DND-41 (cell line): ENCODE data around the gene C16orf95.

Experiments used
- ATAC-seq: fragments of 200-7000 bp; cut with Tn5 transposase; 3 replicates; pipeline ENCODE4 v1.9.1; 2021; ENCODE audit warnings: low read depth; ENCODE audit not compliant: insufficient read depth
- DNase-seq: peaks from one replicate; pipeline ENCODE4 v3.0.0-alpha.2; 2020
- H2AFZ ChIP-seq: 2 replicates; pipeline ENCODE4 v1.6.0; 2012; ENCODE audit warnings: low read depth, low read length
- H3K27ac ChIP-seq: 2 replicates; pipeline ENCODE4 v1.5.1; 2012; ENCODE audit warnings: low read length, inconsistent platforms
- H3K27me3 ChIP-seq: fragments of 200-600 bp; sonication (generic); 2 replicates; pipeline ENCODE4 v1.6.0; 2012; ENCODE audit warnings: low read length, mild to moderate bottlenecking, inconsistent platforms; ENCODE audit not compliant: insufficient read depth, poor library complexity
- H3K36me3 ChIP-seq: 2 replicates; pipeline ENCODE4 v1.5.1; 2012; ENCODE audit warnings: low read length, inconsistent platforms; ENCODE audit not compliant: insufficient read depth
- H3K4me1 ChIP-seq: 2 replicates; pipeline ENCODE4 v1.5.1; 2012; ENCODE audit warnings: mild to moderate bottlenecking, low read length; ENCODE audit not compliant: insufficient read depth
- H3K4me2 ChIP-seq: 2 replicates; pipeline ENCODE4 v1.6.0; 2012; ENCODE audit warnings: mild to moderate bottlenecking, moderate library complexity, low read length, inconsistent platforms; ENCODE audit not compliant: insufficient read depth
- H3K4me3 ChIP-seq, 2 experiments: fragments of 200-600 bp in 1 of 2; shearing (Covaris generic) in 1 of 2; 2 replicates each; pipeline ENCODE4 v1.5.1; 2012 to 2016; ENCODE audit warnings: inconsistent platforms in 2 of 2, low read length in 2 of 2, mild to moderate bottlenecking in 2 of 2, low read depth in 1 of 2, moderate library complexity in 1 of 2
- H3K79me2 ChIP-seq: 2 replicates; pipeline ENCODE4 v1.6.0; 2012; ENCODE audit warnings: low read length, inconsistent platforms; ENCODE audit not compliant: insufficient read depth
- H3K9ac ChIP-seq: 2 replicates; pipeline ENCODE4 v1.6.0; 2012; ENCODE audit warnings: low read depth, mild to moderate bottlenecking, inconsistent platforms, low read length, moderate library complexity
- H3K9me3 ChIP-seq: 2 replicates; pipeline ENCODE4 v1.5.1; 2012; ENCODE audit warnings: low read length, moderate library complexity, mild to moderate bottlenecking, inconsistent platforms; ENCODE audit not compliant: insufficient read depth, severe bottlenecking
- H4K20me1 ChIP-seq: 2 replicates; pipeline ENCODE4 v1.6.0; 2012; ENCODE audit warnings: low read length; ENCODE audit not compliant: insufficient read depth
- EZH2 ChIP-seq: IDR thresholded peaks from 3 replicates; pipeline ENCODE4 v1.6.1; 2012; ENCODE audit warnings: borderline replicate concordance, low read depth, mild to moderate bottlenecking, moderate library complexity, low read length, inconsistent platforms; ENCODE audit not compliant: severe bottlenecking
- TF ChIP-seq, protein P1 (sequence below): IDR thresholded peaks from 2 replicates; pipeline ENCODE4 v1.5.1; 2012; ENCODE audit warnings: borderline replicate concordance, low read length, moderate library complexity, mild to moderate bottlenecking; ENCODE audit not compliant: poor library complexity, severe bottlenecking; ENCODE audit errors: extremely low read depth

C16orf95 gene

DNA sequence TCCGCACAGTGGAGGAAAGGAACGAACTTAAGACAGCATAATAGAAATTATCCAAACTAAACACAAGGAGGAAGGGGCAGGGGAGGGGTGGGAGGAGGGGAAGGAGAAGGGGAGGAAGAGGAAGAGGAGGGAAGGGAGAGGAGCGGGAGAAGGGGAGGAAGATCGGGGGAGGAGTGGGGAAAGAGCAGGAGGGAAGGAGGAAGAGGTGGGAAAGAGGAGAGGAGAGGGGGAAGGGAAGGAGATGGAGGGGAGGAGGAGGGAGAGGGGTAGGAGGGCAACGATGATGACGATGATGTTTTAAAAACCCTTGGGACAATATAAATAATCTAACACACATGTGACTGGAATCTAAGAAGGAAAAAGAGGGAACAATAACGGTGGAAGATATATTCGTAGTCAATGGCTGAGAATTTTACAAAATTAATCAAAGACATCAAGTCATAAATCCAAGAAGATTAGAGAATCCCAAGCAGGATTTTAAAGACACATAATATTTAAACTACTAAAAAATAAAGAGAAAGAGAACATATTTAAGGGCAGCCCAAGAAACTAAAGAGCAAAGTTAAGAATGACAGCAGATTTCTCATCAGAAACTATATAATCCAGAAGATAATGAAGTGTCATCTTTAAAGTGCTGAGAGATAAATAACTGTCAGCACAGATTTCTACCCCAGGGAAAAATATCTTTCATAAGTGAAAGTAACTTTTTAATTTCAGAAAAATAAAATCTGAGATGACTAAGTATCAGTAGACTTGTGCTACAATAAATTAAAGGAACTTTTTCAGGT, 30.2 kb downstream of the C16orf95 start:
- DNase-seq (no peak), ATAC-seq (no peak)
- TF ChIP-seq EZH2: no peak
- TF ChIP-seq, protein P1, sequence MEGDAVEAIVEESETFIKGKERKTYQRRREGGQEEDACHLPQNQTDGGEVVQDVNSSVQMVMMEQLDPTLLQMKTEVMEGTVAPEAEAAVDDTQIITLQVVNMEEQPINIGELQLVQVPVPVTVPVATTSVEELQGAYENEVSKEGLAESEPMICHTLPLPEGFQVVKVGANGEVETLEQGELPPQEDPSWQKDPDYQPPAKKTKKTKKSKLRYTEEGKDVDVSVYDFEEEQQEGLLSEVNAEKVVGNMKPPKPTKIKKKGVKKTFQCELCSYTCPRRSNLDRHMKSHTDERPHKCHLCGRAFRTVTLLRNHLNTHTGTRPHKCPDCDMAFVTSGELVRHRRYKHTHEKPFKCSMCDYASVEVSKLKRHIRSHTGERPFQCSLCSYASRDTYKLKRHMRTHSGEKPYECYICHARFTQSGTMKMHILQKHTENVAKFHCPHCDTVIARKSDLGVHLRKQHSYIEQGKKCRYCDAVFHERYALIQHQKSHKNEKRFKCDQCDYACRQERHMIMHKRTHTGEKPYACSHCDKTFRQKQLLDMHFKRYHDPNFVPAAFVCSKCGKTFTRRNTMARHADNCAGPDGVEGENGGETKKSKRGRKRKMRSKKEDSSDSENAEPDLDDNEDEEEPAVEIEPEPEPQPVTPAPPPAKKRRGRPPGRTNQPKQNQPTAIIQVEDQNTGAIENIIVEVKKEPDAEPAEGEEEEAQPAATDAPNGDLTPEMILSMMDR: no peak
- Histone ChIP-seq H4K20me1 (no peaks in the 10 kb centered on the region), H3K27me3 (no peaks in the 10 kb centered on the region), H2AFZ (no peak overlapping the region), H3K9ac (no peak overlapping the region), H3K9me3 (no peaks in the 10 kb centered on the region), H3K4me2 (no peak overlapping the region), H3K36me3 (no peaks in the 10 kb centered on the region), H3K27ac (no peak overlapping the region), H3K4me1 (no peaks in the 10 kb centered on the region), H3K79me2 (no peaks in the 10 kb centered on the region), H3K4me3 (no peak overlapping the region)

DNA sequence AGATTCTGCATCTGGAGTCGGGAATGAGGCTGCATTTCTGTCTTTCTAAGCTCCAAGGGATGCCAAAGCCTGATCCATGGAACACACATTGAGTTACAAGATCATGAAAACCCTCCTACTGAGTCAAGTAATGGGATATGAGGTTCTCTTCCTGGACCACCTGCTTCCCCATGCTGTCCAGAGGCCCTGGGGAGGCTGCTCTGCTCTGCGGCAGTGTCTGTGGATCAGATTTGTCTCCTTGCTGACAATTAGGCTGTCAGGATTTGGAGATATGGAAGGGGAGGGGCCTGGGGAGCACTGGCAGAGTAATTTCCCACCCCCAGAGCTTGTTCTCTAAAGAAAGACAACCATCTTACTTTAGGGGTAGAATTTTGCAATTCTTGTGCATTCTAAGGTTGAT, 33.0 kb downstream of the C16orf95 start:
- H3K27me3 ChIP-seq: no peaks in the 10 kb centered on the region
- H3K9ac ChIP-seq: no peak overlapping the region
- TF ChIP-seq, protein P1: no peak
- TF ChIP-seq EZH2: no peak
- no peak for DNase-seq
- H3K4me1 ChIP-seq: no peaks in the 10 kb centered on the region
- H3K9me3 ChIP-seq: no peaks in the 10 kb centered on the region
- H3K79me2 ChIP-seq: no peaks in the 10 kb centered on the region
- no peak overlapping the region for H3K27ac ChIP-seq
- H3K4me3 ChIP-seq: no peak overlapping the region
- no peak overlapping the region for H3K4me2 ChIP-seq
- no peak overlapping the region for H2AFZ ChIP-seq
- H4K20me1 ChIP-seq: no peaks in the 10 kb centered on the region
- no peak for ATAC-seq
- H3K36me3 ChIP-seq: no peaks in the 10 kb centered on the region

- no peaks in the 10 kb centered on the region for H4K20me1 ChIP-seq
- H2AFZ ChIP-seq: no peak overlapping the region
- no peak overlapping the region for H3K4me3 ChIP-seq
- no peaks in the 10 kb centered on the region for H3K4me1 ChIP-seq
- DNase-seq (no peak), ATAC-seq (no peak)
- H3K9ac ChIP-seq: no peak overlapping the region
- no peak overlapping the region for H3K4me2 ChIP-seq
- TF ChIP-seq EZH2: no peak
- TF ChIP-seq, protein P1: no peak
- no peaks in the 10 kb centered on the region for H3K79me2 ChIP-seq
- H3K27me3 ChIP-seq: no peaks in the 10 kb centered on the region
- H3K27ac ChIP-seq: no peak overlapping the region
- no peaks in the 10 kb centered on the region for H3K9me3 ChIP-seq
- no peaks in the 10 kb centered on the region for H3K36me3 ChIP-seq
These were observed 38.0 kb downstream of the C16orf95 start for GRCh38 chr16:87279094-87279658.
